SK-N-SH (cell line): Measurements from ENCODE around the gene SERPINE1. TPM values are rescaled to one million over a fixed set of nuclear protein-coding genes. Genes with fewer than 3 reads are reported as not detected.

ENCODE experiments used
- CTCF ChIA-PET: fragments of 300-600, 350-600 bp; formaldehyde crosslinking; extraction: SDS; loops from one replicate; lab custom pipeline; 2021; lab: Yijun Ruan, JAX
- POLR2A ChIA-PET: fragments of 350-600 bp; sonication (Branson Sonifier 250); formaldehyde crosslinking; extraction: SDS; loops from one replicate; lab custom pipeline; 2020; ENCODE audit warnings: antibody characterized with exemption, inconsistent platforms; lab: Yijun Ruan, JAX
- DNase-seq: peaks from one replicate; pipeline ENCODE4 v3.0.0; 2012
- H2AFZ ChIP-seq: fragments of 200-600 bp; sonication (generic); 2 replicates; pipeline ENCODE4 v1.8.1; 2016; ENCODE audit warnings: antibody characterized with exemption, mild to moderate bottlenecking, low read depth
- H3F3A ChIP-seq: fragments of 200-600 bp; sonication (generic); replicated peaks from 2 replicates; pipeline ENCODE3; 2016; ENCODE audit warnings: antibody characterized with exemption, mild to moderate bottlenecking; ENCODE audit not compliant: insufficient read depth
- H3K27ac ChIP-seq, 2 experiments: fragments of 200-500 bp in 1 of 2; fragments of 200-600 bp in 1 of 2; sonication (Bioruptor generic) in 1 of 2; sonication (generic), shearing (Covaris generic) in 1 of 2; 2 replicates each; pipeline versions ENCODE4 v1.5.1 to v1.6.1; 2014 to 2016; ENCODE audit warnings: low read depth in 2 of 2, inconsistent platforms in 1 of 2, low read length in 1 of 2, mild to moderate bottlenecking in 1 of 2, mixed read lengths in 1 of 2
- H3K27me3 ChIP-seq: fragments of 200-600 bp; sonication (generic), shearing (Covaris generic); 2 replicates; pipeline ENCODE4 v1.6.1; 2016; ENCODE audit warnings: mixed run types; ENCODE audit not compliant: insufficient read depth
- H3K36me3 ChIP-seq, 2 experiments: fragments of 200-500 bp in 1 of 2; fragments of 200-600 bp in 1 of 2; sonication (Bioruptor generic) in 1 of 2; sonication (generic) in 1 of 2; replicated peaks in 1 of 2; 2 replicates each; pipeline versions ENCODE3 to v1.5.1; 2014 to 2016; ENCODE audit warnings: low read length in 1 of 2, mild to moderate bottlenecking in 1 of 2; ENCODE audit not compliant: insufficient read depth in 2 of 2, control insufficient read depth in 1 of 2
- H3K4me1 ChIP-seq, 2 experiments: fragments of 200-500 bp in 1 of 2; fragments of 200-600 bp in 1 of 2; sonication (Bioruptor generic) in 1 of 2; sonication (generic), shearing (Covaris generic) in 1 of 2; 2 replicates each; pipeline versions ENCODE4 v1.5.1 to v1.6.1; 2014 to 2016; ENCODE audit warnings: low read depth in 1 of 2, low read length in 1 of 2, mixed run types in 1 of 2; ENCODE audit not compliant: insufficient read depth in 2 of 2, control insufficient read depth in 1 of 2
- H3K4me2 ChIP-seq: fragments of 200-600 bp; sonication (generic), shearing (Covaris generic); 2 replicates; pipeline ENCODE4 v1.6.1; 2017; ENCODE audit warnings: mixed run types
- H3K4me3 ChIP-seq, 2 experiments: fragments of 200-500 bp in 1 of 2; fragments of 200-600 bp in 1 of 2; sonication (Bioruptor generic) in 1 of 2; sonication (generic), shearing (Covaris generic) in 1 of 2; 2 replicates each; pipeline versions ENCODE4 v1.5.1 to v1.8.1; 2014 to 2016; ENCODE audit warnings: low read depth in 2 of 2, inconsistent platforms in 1 of 2, low read length in 1 of 2, mild to moderate bottlenecking in 1 of 2, mixed read lengths in 1 of 2, moderate library complexity in 1 of 2
- H3K79me2 ChIP-seq: fragments of 200-600 bp; sonication (generic); 2 replicates; pipeline ENCODE4 v1.8.1; 2017; ENCODE audit warnings: mild to moderate bottlenecking; ENCODE audit not compliant: insufficient read depth
- H3K9ac ChIP-seq: fragments of 200-600 bp; sonication (generic); 2 replicates; pipeline ENCODE4 v1.6.1; 2017; ENCODE audit warnings: mixed run types
- H3K9me2 ChIP-seq: fragments of 200-600 bp; sonication (generic); 2 replicates; pipeline ENCODE4 v1.6.1; 2017; ENCODE audit warnings: mixed run types
- H3K9me3 ChIP-seq: fragments of 200-600 bp; sonication (generic); 2 replicates; pipeline ENCODE4 v1.6.1; 2017; ENCODE audit warnings: mixed run types, mild to moderate bottlenecking, moderate library complexity
- H4K20me1 ChIP-seq: fragments of 200-600 bp; sonication (generic); 2 replicates; pipeline ENCODE4 v1.6.1; 2017; ENCODE audit warnings: mild to moderate bottlenecking, mixed run types; ENCODE audit not compliant: insufficient read depth
- ELF1 ChIP-seq: IDR thresholded peaks from 2 replicates; pipeline ENCODE4 v1.4.0; 2012
- EZH2phosphoT487 ChIP-seq: fragments of 200-600 bp; sonication (generic); IDR thresholded peaks from 2 replicates; pipeline ENCODE4 v1.6.1; 2017; ENCODE audit warnings: low read depth, mixed run types, mild to moderate bottlenecking, antibody characterized with exemption, moderate library complexity, borderline replicate concordance
- FOSL2 ChIP-seq: IDR thresholded peaks from 2 replicates; pipeline ENCODE4 v1.4.0; 2012; ENCODE audit warnings: low read depth, mild to moderate bottlenecking, moderate library complexity, borderline replicate concordance
- JUND ChIP-seq: IDR thresholded peaks from 2 replicates; pipeline ENCODE4 v1.4.0; 2012
- MXI1 ChIP-seq: IDR thresholded peaks from 2 replicates; pipeline ENCODE4 v1.6.1; 2012; ENCODE audit warnings: mild to moderate bottlenecking, low read depth, low read length, improper control_type of control experiment
- NRF1 ChIP-seq: IDR thresholded peaks from 2 replicates; pipeline ENCODE4 v1.6.1; 2012; ENCODE audit warnings: low read depth, mild to moderate bottlenecking, low read length
- POLR2AphosphoS5 ChIP-seq: IDR thresholded peaks from 2 replicates; pipeline ENCODE4 v1.6.1; 2012; ENCODE audit warnings: low read depth, low read length
- RAD21 ChIP-seq: IDR thresholded peaks from 2 replicates; pipeline ENCODE4 v1.6.1; 2012; ENCODE audit warnings: mild to moderate bottlenecking, low read length
- RCOR1 ChIP-seq: fragments of 150-350 bp; IDR thresholded peaks from 2 replicates; pipeline ENCODE4 v1.6.1; 2017; ENCODE audit warnings: antibody characterized with exemption, low read length
- SIN3A ChIP-seq: IDR thresholded peaks from 2 replicates; pipeline ENCODE4 v1.6.1; 2012; ENCODE audit warnings: low read depth, mild to moderate bottlenecking, low read length, moderate library complexity, borderline replicate concordance
- TAF1 ChIP-seq: IDR thresholded peaks from 2 replicates; pipeline ENCODE4 v1.6.1; 2012; ENCODE audit warnings: low read depth, mild to moderate bottlenecking, low read length, moderate library complexity, borderline replicate concordance
- TEAD4 ChIP-seq: IDR thresholded peaks from 2 replicates; pipeline ENCODE4 v1.4.0; 2012; ENCODE audit warnings: mild to moderate bottlenecking, borderline replicate concordance; ENCODE audit not compliant: insufficient read depth
- YY1 ChIP-seq: IDR thresholded peaks from 2 replicates; pipeline ENCODE4 v1.4.0; 2012; ENCODE audit warnings: low read depth, mild to moderate bottlenecking
- WGBS: methylation state at CpG from one replicate; pipeline ENCODE4 v1.1.6; 2017; ENCODE audit warnings: low lambda C conversion rate; 5-methylcytosine and 5-hydroxymethylcytosine counted together
- polyA plus RNA-seq, 3 experiments: library from polyadenylated mRNA; depleted of rRNA; stranded (reverse); fragments of >200 nt; gene quantifications; 2 replicates each; pipeline ENCODE4 v1.2.3, GENCODE V29; 2012
- TF ChIP-seq, protein P1 (sequence below): IDR thresholded peaks from 2 replicates; pipeline ENCODE4 v1.4.0; 2012; ENCODE audit warnings: low read depth
- TF ChIP-seq, protein P2 (sequence below): fragments of 150-350 bp; IDR thresholded peaks from 2 replicates; pipeline ENCODE4 v1.6.1; 2016; ENCODE audit warnings: mild to moderate bottlenecking, low read depth, low read length
- TF ChIP-seq, protein P3 (sequence below): fragments of 150-350 bp; IDR thresholded peaks from 2 replicates; pipeline ENCODE4 v1.6.1; 2017; ENCODE audit warnings: antibody characterized with exemption, low read length, low read depth, borderline replicate concordance
- TF ChIP-seq, protein P4 (sequence below): IDR thresholded peaks from 2 replicates; pipeline ENCODE4 v1.6.1; 2012; ENCODE audit warnings: mild to moderate bottlenecking, low read depth, low read length, moderate library complexity
- TF ChIP-seq, protein P5 (sequence below): IDR thresholded peaks from 2 replicates; pipeline ENCODE4; 2012

Gene SERPINE1
- polyA plus RNA-seq, 1 of the 3 experiments (the other 2 are of a cell fraction), result 4,174 TPM

DNA sequence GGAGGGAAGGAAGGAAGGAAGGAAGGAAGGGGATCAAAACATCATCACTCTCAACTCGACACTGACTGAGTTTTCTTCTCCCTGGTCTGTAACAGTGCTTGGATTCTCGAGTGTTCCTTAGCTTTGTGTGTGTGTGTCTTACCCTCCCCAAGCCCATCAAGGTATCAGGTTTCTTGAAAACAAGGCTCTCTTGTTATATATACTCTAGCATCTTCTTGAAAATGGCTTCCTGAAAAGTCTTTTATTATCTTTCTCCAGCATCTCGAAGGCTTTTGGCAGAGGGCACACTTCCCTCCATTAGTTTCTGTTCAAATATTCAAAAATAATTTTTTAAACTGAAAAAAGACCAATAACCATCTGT is 13.4 kb downstream of the SERPINE1 start (continued):
- TF ChIP-seq RAD21 (no peak), TAF1 (no peak), JUND (peak; percentile 39; the same call in 1 of the 2 replicates), SIN3A (no peak), RCOR1 (no peak), EZH2phosphoT487 (no peak), NRF1 (no peak), YY1 (peak; percentile 66; the same call in 1 of the 2 replicates), TEAD4 (no peak), POLR2AphosphoS5 (peak; percentile 36; the same call in 1 of the 2 replicates), MXI1 (no peak)
- TF ChIP-seq, protein P1, sequence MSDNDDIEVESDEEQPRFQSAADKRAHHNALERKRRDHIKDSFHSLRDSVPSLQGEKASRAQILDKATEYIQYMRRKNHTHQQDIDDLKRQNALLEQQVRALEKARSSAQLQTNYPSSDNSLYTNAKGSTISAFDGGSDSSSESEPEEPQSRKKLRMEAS, result no peak; the same call in 1 of the 2 replicates
- TF ChIP-seq, protein P2, sequence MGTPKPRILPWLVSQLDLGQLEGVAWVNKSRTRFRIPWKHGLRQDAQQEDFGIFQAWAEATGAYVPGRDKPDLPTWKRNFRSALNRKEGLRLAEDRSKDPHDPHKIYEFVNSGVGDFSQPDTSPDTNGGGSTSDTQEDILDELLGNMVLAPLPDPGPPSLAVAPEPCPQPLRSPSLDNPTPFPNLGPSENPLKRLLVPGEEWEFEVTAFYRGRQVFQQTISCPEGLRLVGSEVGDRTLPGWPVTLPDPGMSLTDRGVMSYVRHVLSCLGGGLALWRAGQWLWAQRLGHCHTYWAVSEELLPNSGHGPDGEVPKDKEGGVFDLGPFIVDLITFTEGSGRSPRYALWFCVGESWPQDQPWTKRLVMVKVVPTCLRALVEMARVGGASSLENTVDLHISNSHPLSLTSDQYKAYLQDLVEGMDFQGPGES, result no peak
- TF ChIP-seq, protein P3, sequence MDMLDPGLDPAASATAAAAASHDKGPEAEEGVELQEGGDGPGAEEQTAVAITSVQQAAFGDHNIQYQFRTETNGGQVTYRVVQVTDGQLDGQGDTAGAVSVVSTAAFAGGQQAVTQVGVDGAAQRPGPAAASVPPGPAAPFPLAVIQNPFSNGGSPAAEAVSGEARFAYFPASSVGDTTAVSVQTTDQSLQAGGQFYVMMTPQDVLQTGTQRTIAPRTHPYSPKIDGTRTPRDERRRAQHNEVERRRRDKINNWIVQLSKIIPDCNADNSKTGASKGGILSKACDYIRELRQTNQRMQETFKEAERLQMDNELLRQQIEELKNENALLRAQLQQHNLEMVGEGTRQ, result no peak

DNA sequence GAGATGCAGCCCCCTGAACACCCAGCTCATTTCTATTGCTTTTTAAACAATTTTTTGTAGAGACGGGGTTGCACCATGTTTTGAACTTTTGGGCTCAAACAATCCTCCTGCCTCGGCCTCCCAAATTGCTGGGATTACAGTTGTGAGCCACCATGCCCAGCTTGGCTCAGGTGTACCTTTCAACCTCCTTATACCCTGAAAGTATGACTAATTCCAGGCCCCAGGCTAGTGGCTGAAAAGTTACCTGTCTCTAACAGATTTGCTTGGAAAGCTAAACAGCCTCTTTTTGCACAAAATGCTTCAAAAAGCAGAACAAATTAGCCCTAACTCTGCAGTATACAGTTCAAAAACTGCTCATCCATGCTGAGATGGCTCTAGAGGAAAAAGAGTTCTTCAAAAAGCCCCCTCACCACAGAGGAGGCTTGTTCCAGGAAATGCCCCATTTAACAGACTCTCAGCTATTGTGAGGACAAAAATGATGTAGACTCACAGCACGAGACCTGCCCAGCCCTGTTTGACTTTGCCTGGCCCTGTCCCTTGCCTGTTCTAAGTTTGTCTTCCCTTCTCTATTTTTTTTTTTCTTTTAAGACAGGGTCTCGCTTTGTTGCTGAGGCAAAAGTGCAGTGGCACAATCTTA is 14.0 kb downstream of the SERPINE1 start:
- Histone ChIP-seq H3K79me2 (no peaks in the 10 kb centered on the region), H3K36me3 (peaks cover 5 to 16% of the 10 kb centered on the region in 2 experiments), H3K9me3 (no peaks in the 10 kb centered on the region), H3F3A (peaks cover 62% of the 10 kb centered on the region), H3K4me2 (no peak overlapping the region), H3K27ac (peak overlapping the region in 1 of 2 experiments; percentile 98; a peak in 2 of 4 replicates), H3K27me3 (no peaks in the 10 kb centered on the region), H2AFZ (no peak overlapping the region), H3K4me3 (no peak overlapping the region), H4K20me1 (peaks cover 22% of the 10 kb centered on the region)
- DNase-seq, result no peak
- CTCF ChIA-PET, result interaction anchor here (0.7 to 10.7 kb wide), 12 partner anchors 14 to 299 kb away, joined by 3 to 257 read pairs (median 8); partner anchors contain the start of genes ACHE, AP1S1 and FIS1
- WGBS, result 92% methylated on average over 4 of the region's 4 CpGs
- TF ChIP-seq MXI1, result no peak
- TF ChIP-seq, protein P3, result no peak
- no peak for TF ChIP-seq FOSL2
- TF ChIP-seq, protein P4, sequence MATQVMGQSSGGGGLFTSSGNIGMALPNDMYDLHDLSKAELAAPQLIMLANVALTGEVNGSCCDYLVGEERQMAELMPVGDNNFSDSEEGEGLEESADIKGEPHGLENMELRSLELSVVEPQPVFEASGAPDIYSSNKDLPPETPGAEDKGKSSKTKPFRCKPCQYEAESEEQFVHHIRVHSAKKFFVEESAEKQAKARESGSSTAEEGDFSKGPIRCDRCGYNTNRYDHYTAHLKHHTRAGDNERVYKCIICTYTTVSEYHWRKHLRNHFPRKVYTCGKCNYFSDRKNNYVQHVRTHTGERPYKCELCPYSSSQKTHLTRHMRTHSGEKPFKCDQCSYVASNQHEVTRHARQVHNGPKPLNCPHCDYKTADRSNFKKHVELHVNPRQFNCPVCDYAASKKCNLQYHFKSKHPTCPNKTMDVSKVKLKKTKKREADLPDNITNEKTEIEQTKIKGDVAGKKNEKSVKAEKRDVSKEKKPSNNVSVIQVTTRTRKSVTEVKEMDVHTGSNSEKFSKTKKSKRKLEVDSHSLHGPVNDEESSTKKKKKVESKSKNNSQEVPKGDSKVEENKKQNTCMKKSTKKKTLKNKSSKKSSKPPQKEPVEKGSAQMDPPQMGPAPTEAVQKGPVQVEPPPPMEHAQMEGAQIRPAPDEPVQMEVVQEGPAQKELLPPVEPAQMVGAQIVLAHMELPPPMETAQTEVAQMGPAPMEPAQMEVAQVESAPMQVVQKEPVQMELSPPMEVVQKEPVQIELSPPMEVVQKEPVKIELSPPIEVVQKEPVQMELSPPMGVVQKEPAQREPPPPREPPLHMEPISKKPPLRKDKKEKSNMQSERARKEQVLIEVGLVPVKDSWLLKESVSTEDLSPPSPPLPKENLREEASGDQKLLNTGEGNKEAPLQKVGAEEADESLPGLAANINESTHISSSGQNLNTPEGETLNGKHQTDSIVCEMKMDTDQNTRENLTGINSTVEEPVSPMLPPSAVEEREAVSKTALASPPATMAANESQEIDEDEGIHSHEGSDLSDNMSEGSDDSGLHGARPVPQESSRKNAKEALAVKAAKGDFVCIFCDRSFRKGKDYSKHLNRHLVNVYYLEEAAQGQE, result no peak
- TF ChIP-seq ELF1, result no peak; the same call in 1 of the 2 replicates
- TF ChIP-seq, protein P5, sequence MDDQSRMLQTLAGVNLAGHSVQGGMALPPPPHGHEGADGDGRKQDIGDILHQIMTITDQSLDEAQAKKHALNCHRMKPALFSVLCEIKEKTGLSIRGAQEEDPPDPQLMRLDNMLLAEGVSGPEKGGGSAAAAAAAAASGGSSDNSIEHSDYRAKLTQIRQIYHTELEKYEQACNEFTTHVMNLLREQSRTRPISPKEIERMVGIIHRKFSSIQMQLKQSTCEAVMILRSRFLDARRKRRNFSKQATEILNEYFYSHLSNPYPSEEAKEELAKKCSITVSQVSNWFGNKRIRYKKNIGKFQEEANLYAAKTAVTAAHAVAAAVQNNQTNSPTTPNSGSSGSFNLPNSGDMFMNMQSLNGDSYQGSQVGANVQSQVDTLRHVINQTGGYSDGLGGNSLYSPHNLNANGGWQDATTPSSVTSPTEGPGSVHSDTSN, result no peak
- no peak for TF ChIP-seq TEAD4
- TF ChIP-seq, all 33 proteins: peak for 0
- H3K9ac ChIP-seq, result no peak overlapping the region
- H3K4me1 ChIP-seq, result peaks cover 5 to 10% of the 10 kb centered on the region in 2 experiments; a peak in 2 of 4 replicates
- no peaks in the 10 kb centered on the region for H3K9me2 ChIP-seq
- POLR2A ChIA-PET, result interaction anchor here (1.4 kb wide), 1 partner anchor 25 kb away, joined by 7 read pairs; the partner anchor contains the start of gene VGF
